Activated CD4-positive, alpha-beta T cell treated with anti-CD3 and anti-CD28 coated beads, Interleukin-2, Interleukin-6, amounts not matched to agents 100 ng/mL and 50 ng/mL, durations not matched to agents 16 hours and 8 hours (primary cell): ENCODE measurements around the gene SLC4A9.
A peak's percentile ranks its signal among the peaks of the same experiment; 100 is the strongest.
"Not testable (repeated sequence)": the region's sequence is repeated elsewhere in the genome, so short reads cannot be mapped to it uniquely, and the experiment has no call there.

Source experiments
- DNase-seq: peaks from one replicate; pipeline ENCODE4 v3.0.0-alpha.2; 2020

Gene SLC4A9

DNA sequence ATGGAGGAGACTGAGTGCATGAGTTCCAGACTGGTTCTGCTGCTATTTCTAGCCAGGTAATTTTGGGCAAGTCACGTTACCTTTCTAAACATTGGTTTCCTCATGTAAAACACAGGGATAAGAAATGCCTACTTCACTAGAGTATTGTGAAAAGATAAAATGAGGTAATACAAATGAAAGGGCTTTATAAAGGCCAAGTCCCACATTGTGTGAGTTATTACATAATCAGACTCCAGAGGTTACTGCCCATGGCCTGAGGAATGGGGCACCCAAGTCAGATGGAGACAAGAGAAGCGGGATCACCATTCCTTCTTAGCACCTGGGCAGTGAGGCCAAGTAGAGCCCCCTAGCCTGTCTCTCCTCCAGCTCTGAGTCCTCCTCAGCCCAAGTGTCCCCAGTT, 21.1 kb upstream of the SLC4A9 start:
- no peak for DNase-seq

DNA sequence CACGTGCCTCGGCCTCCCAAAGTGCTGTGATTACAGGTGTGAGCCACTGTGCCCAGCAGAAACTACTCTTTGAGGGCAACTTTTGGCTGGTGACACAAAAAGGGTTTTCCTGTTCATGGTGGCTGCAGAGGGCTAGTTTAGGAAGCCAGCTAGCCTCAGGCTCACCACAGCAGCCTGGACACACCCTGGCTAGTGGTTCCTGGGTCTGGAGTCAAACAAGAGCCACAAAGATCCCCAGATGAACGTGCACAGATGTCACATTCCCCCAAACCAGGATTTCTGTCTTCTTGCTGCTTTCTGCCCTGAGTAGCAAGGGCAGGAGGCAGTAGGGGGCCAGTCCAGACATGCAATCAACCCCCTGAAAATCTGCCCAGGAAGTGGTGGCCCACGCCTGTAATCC, 20.4 kb upstream of the SLC4A9 start:
- peak; percentile 13 for DNase-seq

DNA sequence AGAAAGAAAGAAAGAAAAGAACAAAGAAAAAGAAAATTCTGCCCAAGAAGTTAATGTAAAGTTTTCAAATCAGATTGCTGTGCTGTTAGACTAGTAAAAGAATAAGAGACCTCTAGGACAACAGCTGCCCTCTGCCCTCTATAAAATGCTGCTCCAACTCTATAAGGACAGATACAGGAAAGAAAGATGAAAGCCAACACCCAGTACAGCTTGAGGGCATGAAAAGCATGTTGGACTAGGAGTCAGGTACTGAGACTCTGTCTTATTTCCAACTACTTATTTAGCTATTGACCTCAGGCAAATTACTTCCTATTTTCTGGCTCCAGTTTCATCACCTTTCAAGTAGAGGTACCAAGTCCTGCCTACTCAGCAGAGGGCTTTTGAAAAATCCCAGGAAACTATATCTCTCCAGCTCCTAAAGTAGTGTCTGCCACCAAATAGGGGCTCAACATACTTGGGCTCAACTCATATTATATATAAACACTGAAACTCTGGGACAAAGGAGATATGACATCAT, 19.3 kb upstream of the SLC4A9 start:
- no peak for DNase-seq

DNA sequence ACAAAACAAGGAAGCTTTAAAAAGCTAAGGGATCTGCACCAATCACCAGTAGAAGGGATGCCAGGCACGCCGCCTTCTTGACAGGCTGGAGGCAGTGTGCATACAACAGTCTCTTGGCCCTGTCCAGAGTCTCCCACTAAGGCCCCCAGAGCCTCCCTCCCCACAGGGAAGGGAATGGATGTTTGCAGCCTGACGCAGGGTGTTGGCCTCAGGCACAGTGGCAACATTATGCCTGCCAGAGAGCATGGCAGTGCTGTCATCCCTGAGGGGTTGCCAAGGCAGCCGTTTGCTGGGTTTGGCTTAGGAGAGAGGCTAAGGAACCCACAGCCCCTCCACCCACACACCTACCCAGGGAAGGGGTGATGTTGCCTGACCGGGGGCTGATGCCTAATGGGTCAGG, 18.4 kb upstream of the SLC4A9 start:
- no peak for DNase-seq

DNA sequence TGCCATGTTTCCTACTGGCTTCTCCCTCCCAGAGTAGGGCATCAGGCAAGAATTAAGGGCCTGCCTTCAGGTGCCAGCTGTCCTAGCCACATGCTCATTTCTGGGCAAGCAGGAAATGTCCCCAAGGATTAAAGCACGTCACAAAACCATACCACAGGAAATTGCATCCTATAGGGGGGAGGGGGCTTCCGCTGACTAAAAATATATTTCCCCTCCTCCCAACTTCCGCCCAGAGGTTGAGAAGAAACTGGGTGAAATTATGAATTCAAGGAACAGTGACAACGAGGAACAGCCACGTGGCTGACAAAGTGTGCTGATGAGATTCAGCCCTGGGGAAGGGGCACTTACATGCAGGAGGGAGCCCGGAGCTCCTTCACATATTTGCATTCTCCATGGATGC, 17.7 kb upstream of the SLC4A9 start:
- peak; percentile 87 for DNase-seq

DNA sequence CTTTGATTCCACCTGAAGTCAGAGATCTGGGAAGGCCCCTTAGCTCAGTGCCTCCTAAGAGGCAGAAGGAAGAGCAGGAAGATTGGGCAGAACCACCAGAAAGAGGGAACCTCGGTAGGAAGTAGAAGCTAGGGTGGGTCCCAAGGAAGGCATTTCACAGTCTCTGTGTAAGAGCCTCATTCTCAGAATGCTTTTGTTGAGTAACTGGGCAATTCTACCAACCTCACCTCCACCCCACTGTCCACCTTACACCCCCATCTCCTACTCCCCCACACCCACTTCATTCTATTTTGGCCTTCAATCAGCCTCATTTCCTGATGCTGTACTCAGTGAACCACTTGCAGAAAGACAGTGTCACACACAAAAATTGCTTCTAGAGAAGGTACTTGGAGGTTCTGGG, 17.1 kb upstream of the SLC4A9 start:
- peak; percentile 30 for DNase-seq

DNA sequence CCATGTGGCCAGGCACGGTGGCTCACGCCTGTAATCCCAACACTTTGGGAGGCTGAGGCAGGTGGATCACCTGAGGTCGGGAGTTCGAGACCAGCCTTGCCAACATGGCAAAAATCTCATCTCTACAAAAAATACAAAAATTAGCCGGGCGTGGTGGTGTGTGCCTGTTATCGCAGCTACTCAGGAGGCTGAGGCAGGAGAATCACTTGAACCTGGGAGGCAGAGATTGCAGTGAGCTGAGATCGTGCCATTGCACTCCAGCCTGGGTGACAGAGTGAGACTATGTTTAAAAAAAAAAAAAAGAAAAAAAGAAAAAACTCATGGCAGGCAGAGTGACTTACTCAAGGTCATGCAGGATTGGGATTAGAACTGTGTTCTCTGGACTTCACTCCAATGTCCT, 16.1 kb upstream of the SLC4A9 start:
- not testable (repeated sequence) for DNase-seq

DNA sequence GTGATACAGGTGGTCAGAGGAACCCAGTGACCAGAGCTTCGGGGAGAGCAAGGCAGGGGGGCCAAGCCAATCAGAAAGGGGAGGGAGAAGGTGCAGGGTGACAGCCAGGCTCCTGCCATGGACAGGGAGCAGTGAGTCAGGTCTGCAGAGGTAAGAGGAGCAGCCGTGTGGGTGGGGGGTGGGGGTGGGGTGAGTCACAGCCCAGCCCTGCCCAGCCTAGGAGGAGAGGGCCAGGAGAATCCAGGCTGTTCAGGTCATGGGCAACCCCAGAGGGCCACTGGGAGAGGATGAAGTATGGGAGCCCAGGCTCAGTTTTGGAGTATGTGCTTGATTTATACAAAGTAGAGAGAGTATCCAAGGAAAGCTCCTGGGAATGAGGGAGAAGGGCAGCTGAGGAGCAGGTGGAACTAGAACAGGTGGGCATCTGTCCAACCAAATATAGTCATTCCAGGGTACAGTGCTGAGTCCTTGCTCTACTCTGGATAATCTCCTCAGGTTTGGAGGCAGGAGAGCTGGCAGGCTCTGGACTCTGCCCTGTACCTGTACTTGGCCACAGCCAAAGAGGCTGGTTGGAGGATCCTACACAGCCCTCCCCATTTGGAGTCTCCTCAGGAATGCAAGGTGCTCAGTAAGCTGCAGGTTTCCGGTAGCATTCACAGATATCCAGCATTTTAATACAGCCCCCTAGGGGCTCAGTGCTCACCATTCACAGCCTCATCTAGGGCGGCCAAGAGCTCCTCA, 15.1 kb upstream of the SLC4A9 start:
- DNase-seq, result peak; percentile 35

DNA sequence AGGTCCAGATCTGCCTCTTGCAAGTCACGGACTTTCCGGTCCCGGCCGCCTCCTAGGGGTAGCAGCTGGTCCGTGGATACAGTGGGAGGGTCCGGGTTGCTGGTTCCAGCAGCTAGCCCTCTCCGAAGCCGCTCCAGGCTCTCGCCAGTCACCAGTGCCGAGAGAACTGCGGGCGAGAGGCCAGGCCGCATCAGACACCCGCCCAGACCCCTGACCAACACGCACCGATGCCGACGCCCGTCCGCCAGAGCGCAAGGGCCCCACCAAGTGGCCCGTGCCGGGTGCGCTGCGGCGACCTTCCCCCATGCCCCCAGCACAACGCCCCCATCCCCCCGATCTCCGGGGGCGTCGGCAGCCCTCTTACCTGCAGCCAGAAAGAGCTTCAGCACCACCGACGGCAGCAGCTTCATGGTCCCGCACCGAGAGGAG, 14.1 kb upstream of the SLC4A9 start:
- no peak for DNase-seq

DNA sequence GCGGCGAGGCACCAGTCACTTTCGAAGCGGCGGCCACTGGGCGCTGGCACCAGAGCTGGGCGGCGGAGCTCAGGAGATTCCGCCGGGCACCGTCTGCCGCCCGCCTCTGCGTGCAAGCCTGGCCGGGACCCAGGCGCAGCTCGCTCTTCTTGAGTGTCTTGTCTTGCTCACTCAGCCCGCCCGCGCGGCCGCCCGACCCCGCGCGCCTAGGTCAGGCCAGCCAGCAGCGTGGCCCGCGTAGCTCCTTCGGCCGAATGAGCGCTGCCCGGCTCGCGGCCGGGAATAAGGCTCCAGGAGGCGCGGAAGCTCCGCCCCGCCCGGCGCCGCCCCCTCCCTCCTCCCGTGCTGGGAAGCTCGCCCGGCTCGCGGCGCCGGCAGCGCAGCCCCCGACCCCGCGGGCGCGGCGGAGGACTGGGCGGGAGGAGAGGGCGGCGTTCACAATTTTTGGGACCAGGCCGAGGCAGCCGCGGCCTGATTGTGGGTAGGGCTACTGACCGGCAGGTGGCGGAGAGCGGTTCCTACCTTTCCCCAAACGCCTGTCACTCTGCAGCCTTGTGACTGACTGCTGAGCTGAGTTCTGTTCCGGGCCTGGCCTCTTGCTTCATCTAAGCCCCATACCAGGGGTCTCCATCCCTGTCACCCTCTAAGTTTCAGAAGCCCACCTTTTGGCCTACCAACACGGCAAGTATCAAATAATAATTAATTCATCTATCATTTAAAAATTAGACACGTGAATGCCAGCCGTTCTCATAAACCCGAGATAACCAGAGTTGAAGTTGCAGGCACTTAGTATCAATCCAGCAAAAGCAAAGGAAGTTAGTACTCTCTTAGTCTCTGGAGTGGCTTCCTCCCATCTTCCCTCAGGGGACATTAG, 13.4 kb upstream of the SLC4A9 start, which contains the start of gene HBEGF:
Gene HBEGF, minus strand, starts transcription at position 256 of the 874 bp plus-strand sequence. CDS start 275 bp downstream, outside the sequence.
- peak; percentile 65 for DNase-seq

DNA sequence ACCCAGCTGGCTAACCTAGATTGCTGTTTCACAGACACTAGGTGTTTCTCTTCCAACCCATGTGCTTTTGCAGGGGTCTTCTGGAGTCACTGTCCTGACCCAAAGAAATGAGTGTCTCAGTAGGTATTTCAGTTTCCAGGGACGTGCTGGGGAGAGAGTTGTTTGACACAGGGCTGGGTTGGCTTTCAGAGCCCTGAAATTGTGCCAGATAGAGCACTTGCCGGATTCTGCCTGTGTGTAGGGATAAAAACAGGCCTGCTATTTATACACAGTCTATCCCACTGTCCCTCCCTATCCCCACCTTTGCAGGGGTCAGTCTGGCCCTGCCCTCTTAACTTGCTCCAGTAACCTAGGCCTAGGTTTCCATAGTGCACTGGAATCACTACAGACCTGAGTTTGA, 12.6 kb upstream of the SLC4A9 start:
- DNase-seq, result no peak

DNA sequence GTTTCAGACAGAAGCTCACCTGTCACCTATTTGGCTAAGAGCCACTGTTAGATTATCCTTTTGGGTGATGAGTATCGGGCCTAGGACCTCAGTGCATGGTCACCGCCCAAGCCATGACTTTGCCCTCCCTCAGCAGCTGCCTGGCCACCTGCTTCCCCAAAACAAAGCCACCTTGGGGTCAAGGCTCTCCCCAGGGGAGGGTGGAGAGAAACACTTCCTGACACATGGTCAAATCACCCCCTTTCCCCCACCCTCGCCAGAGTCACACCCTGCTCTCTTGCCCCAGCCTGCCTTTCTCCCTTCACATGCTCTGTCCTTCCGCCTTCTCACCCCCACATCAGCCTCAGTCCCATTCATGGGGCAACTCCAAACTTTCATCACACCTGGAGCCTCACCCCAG, 11.9 kb upstream of the SLC4A9 start:
- no peak for DNase-seq

DNA sequence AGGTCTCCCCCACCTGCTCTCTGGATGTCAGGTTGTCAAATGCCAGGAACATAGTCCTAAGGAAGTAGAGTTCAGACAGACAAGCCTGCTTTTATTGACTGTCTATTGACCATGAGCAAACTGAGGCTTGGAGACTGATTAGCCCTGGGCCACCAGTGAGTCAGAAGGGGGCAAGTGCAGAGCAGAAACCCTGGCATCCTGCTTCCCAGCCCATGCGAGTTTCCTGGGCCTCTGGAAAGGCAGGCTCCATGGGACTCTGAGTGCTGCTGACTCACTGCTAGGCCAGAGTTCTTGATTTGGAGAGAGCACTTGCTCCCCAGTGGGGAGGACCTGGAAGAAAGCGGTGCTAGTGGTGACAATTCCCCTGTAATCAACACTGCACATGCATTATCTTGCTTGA, 10.8 kb upstream of the SLC4A9 start:
- DNase-seq, result no peak

DNA sequence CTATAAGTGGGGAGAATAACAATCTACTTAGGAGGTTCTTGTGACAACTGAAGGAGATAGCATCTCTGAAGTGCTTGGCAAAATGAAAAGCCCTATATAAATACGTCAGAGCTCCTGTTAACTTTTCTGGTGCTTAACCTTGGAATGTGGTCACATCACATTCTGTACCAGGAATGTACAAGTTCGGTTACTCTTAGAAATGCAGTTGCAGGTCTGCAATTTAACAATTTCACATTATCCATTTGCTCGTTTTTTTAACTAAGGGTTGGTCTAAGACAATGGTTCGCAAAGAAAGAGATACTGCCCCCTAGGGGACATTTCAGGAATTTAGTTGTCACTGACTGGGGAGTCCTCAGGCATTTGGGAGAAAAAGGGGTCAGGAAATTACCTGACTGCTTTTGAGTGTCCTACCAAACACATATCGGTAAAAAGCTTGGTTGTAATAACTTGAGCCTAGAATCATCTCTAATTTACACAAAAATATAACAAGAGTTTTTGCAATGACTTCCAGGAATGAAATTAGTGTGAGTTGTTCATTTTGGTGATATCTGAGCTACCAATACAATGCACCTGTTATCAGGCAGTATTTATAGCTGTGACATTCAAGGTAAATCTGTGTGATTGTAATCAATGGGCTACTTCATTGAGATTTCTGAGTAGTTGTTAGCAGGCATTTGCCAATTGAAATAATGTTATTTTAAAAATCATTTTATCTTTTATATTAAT, 8.2 kb upstream of the SLC4A9 start:
- peak; percentile 91 for DNase-seq

DNA sequence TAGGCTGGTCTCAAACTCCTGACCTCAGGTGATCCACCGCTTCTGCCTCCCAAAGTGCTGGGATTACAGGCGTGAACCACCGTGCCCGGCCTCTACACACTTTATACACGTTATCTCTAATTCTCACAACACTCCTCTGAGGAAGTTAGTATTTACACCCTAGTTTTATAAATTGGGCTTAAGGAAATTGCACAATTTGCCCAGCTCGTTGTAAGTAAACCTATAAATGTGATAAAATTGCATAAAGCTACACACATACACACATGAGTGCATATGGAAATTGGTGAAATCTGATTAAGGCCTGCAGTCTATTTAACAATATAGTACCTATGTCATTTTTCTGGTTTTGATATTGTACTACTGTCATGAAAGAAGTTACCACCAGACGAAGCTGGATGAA, 4.4 kb upstream of the SLC4A9 start:
- no peak for DNase-seq

DNA sequence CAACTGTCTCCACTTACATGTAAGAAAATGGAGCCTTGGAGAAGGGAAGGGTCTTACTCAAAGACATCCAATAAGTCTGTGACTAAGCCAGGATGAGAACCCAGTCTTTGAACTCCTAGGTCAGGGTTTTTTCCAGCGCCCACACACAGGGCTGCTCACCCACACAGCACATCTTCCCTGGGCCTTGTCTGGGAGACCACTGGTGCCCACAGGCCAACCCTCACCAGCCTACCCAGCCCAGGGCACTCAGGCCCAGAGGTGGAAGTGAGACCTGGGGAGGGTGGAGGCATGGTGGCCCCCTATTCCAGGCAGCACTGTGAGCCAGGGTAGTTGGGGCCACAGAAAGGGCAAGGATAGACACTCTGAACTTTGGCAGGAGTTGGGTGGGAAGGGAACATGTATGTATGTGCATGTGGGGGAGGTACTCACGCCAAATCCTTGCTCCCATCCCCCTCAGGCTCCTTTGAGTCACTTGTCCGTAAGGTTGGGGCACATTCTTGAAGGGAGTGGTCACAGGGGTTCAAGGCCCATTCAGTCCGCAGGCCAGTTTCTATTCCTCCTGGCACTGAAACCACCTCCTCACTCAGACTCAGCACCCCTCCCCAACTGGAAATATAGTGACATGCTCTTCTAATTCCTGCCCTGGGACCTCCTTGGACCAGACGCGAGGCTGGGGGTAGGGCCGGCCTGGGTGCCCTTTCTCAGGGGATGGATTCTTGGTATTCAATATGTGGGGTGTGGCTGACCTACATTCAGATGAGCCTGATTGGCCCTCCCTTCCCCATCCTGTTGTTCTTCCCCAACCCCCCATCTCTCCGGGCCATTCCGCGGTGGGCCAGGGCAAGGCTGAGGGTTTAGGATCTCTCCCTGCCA, 2.9 kb upstream of the SLC4A9 start:
- no peak for DNase-seq

DNA sequence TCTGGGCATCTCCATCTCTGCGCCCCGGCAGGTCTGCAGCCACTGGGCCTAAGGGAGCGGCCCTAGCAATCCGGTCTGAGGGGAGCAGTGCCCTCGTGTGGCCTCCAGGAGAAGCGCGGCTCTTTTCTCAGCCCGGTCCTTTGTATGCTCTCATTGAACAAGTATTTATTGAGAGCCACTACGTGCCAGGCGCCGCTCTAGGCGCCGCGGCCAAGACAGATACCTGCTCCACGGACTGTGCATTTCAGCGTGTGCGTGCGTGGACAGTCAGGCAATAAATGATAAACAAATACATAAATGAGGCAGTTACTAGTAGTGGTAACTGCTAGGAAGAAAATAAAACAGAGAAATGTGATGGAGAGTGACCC, 2.3 kb upstream of the SLC4A9 start:
- peak; percentile 90 for DNase-seq

DNA sequence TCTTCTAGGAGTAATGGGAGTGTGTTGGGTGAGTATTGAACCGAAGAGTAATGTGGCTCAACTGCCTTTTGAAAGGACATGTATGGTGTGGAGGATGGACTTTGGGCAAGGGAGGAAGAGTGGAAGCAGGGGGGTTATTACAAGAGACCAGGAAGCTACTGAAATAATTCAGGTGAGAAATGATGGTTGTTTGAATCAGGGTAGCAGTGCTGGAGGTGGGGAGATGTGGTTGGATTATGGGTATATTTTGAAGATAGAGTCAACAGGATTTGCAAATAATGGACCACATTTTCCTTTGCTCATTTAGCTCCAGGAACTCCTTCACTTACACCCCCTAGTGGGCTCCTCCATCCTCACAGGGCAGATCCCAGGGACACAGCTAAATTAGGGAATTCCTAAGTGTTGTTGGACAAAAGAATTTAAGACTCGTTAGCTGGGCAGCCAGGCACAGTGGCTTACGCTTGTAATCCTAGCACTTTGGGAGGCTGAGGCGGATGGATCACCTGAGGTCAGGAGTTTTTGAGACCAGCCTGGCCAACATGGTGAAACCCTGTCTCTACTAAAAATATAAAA, 1.2 kb upstream of the SLC4A9 start:
- no peak for DNase-seq

DNA sequence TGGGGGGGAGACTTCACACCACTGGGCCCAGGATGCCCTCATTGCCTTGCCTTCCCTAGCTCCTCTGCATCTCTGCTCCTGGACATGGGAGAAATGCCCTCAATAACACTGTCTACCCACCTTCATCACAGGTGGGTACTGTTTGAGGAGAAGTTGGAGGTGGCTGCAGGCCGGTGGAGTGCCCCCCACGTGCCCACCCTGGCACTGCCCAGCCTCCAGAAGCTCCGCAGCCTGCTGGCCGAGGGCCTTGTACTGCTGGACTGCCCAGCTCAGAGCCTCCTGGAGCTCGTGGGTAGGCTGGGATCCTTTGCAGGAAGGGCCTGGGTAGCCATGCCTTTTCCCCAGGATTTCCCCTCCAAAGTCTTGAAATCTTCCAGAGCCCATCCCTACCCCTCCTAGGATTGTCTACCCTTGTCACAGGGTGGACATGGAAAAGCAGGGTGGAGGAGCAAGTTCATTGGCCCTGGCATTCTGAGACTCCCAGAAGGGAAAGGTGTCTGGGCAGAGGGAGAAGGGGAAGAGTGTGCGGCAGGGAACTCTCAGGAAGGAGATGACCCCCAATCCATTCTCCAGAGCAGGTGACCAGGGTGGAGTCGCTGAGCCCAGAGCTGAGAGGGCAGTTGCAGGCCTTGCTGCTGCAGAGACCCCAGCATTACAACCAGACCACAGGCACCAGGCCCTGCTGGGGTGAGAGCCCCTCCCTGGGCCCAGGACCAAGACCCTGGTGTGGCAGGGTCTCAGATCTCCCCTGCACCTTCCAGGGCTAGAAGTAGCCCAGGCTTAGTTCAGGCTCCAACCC, 886 bp downstream of the SLC4A9 start:
- no peak for DNase-seq

DNA sequence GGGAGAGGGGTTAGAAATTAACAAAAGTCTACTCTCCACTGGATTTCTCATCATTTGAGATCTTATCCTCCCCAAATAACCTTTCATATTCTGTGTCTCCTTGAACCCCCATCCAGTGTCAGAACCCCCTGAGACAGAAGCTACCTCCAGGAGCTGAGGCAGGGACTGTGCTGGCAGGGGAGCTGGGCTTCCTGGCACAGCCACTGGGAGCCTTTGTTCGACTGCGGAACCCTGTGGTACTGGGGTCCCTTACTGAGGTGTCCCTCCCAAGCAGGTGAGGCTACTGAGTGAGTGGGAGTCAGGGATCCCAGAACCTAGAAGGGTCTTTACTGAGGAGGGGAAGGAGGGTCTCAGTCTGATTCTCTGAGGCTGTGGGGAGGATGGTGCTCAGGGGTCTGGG, 1.9 kb downstream of the SLC4A9 start:
- DNase-seq, result no peak

DNA sequence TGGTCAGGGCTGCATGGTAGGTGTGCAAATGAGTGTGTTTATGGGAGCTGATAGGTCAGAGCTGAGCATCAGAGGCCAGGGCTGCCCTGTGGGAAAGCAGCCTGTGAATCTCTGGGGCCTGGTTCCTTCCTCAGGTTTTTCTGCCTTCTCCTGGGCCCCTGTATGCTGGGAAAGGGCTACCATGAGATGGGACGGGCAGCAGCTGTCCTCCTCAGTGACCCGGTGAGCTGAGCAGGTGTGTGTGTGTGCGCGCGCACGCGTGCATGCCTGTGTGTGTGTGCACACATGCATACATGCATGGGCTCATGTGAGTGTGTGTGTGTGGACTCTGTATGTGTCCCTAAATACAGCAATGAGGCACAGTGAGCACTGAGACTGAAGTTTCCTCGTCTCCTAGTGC, 2.3 kb downstream of the SLC4A9 start:
- no peak for DNase-seq
